Pancreas (tissue), 10 donors: Measurements from ENCODE around the gene PSMC4. TPM values are rescaled to one million over a fixed set of nuclear protein-coding genes. Genes with fewer than 3 reads are reported as not detected.

Source experiments
- ATAC-seq, 4 donors: fragments of 200-7000 bp; cut with Tn5 transposase; one replicate each; pipeline versions ENCODE4 v1.8.0 to v1.9.1; 2020; ENCODE audit warnings: mild to moderate bottlenecking in 4 of 4, moderate library complexity in 4 of 4
- DNase-seq, 6 donors: peaks; one replicate each; pipeline ENCODE4 v3.0.0-alpha.2; 2020
- FAIRE-seq: peaks from 2 replicates; lab custom pipeline; 2012; peaks lifted over from hg19 to GRCh38; lab: Jason Lieb, UNC
- H3K27ac ChIP-seq, 4 donors: fragments of 200-600 bp; sonication (generic); 1 replicate in 3 of 4; 2 replicates in 1 of 4; pipeline versions ENCODE4 v1.5.0 to v1.8.0; 2020
- H3K27me3 ChIP-seq, 4 donors: fragments of 200-600 bp; one replicate each; pipeline ENCODE4 v1.8.0; 2021
- H3K36me3 ChIP-seq, 3 donors: fragments of 200-600 bp; sonication (generic) in 1 of 3; one replicate each; pipeline versions ENCODE4 v1.5.0 to v1.8.0; 2020 to 2021
- H3K4me1 ChIP-seq, 3 donors: fragments of 200-600 bp; one replicate each; pipeline ENCODE4 v1.8.0; 2021
- H3K4me3 ChIP-seq, 4 donors: fragments of 200-600 bp; sonication (generic) in 2 of 4; one replicate each; pipeline versions ENCODE4 v1.5.0 to v1.8.0; 2020 to 2021
- H3K9me3 ChIP-seq, 4 donors: fragments of 200-600 bp; one replicate each; pipeline ENCODE4 v1.8.0; 2021
- WGBS, 2 donors: extraction: QIAGEN DNeasy Blood & Tissue Kit; methylation state at CpG; one replicate each; pipeline ENCODE4 v1.1.7; 2013; 5-methylcytosine and 5-hydroxymethylcytosine counted together
- intact Hi-C, 3 donors: fragments of 100-400 bp; cut with DNase I; formaldehyde crosslinking; loops; one replicate each; pipeline versions ENCODE4 v1.11.1 to v1.14.2; 2022
- polyA plus RNA-seq, 2 donors: library from polyadenylated mRNA; stranded (reverse); fragments of 200-250 nt; gene quantifications; one replicate each; pipeline ENCODE4 v1.2.3, GENCODE V29; 2013
- total RNA-seq, 6 donors: library from RNA; stranded (reverse); fragmentation: NEBNext Ultra II Directional in 4 of 6; extraction: Animal tissue kit (Norgen Biotek cat#: 25700) in 4 of 6; gene quantifications; one replicate each; pipeline versions ENCODE4 v1.2.1 to v1.2.4, GENCODE V29; 2021 to 2023
- TF ChIP-seq, protein P1 (sequence below), 4 donors: fragments of 200-600 bp; sonication (generic) in 3 of 4; IDR thresholded peaks; one replicate each; pipeline versions ENCODE4 v1.5.0 to v1.8.0; 2021; ENCODE audit warnings: antibody characterized with exemption in 4 of 4
- donor health status: healthy with polysubstance abuse.
- donor health status: DM: no; HTN: no; CAD: no; lungs with moderate emphysema.
- donor health status: DM: no; HTN: no; CAD: no.
- donor health status: control.
- donor health status: control.
- donor health status: Bipolar disorder and iron deficiency.
- donor health status: DM: yes; HTN: yes; CAD: no.
- donor health status: DM: no; HTN: no; CAD: no.
- donor health status: DM: no; HTN: no; CAD: no.
- donor health status: DM: yes; HTN: yes; CAD: no.

Gene PSMC4
- total and polyA plus RNA-seq, 8 donors: 14.4 to 45.2 (median 30.0) TPM

- TF ChIP-seq, protein P1, sequence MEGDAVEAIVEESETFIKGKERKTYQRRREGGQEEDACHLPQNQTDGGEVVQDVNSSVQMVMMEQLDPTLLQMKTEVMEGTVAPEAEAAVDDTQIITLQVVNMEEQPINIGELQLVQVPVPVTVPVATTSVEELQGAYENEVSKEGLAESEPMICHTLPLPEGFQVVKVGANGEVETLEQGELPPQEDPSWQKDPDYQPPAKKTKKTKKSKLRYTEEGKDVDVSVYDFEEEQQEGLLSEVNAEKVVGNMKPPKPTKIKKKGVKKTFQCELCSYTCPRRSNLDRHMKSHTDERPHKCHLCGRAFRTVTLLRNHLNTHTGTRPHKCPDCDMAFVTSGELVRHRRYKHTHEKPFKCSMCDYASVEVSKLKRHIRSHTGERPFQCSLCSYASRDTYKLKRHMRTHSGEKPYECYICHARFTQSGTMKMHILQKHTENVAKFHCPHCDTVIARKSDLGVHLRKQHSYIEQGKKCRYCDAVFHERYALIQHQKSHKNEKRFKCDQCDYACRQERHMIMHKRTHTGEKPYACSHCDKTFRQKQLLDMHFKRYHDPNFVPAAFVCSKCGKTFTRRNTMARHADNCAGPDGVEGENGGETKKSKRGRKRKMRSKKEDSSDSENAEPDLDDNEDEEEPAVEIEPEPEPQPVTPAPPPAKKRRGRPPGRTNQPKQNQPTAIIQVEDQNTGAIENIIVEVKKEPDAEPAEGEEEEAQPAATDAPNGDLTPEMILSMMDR (IDR thresholded peaks at IDR 0.05): no peak
Measured at GRCh38 chr19:39941615-39942365, 29.2 kb upstream of the PSMC4 start.

DNA sequence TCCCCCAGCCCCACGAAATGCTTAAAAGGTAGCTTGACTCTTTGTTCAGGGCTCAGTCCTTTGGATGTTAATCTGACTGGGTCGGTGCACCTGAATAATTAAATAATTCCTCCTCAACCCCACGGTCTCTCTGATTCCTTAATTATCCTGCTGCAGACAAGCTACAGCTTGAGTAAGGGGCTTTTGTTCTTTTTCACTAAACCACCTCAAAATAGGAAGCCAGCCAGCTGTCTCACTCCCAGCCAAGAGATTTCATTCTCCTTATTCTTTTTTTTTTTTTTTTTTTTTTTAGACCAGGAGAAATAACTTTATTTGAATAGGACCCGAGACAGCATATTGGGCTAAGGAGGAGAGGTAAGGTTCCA lies 28.6 kb upstream of the PSMC4 start:
- Histone ChIP-seq H3K27me3 (no peaks in the 10 kb centered on the region), H3K4me3 (no peak overlapping the region), H3K4me1 (peaks cover 9 to 19% (median 16%) of the 10 kb centered on the region in 3 donors), H3K27ac (peak overlapping the region in 1 of 4 donors; percentile 15), H3K9me3 (no peaks in the 10 kb centered on the region), H3K36me3 (no peaks in the 10 kb centered on the region)
- WGBS, 2 donors: 47 to 66% methylated on average over 4 of the region's 4 CpGs
- ATAC-seq (no peak), FAIRE-seq (no peak), DNase-seq (no peak)
- TF ChIP-seq, protein P1 (IDR thresholded peaks at IDR 0.05): no peak
- intact Hi-C loops: no loop called here

More at GRCh38 chr19:39941615-39942365, 29.2 kb upstream of the PSMC4 start:
- Histone ChIP-seq H3K9me3 (no peaks in the 10 kb centered on the region), H3K4me3 (no peak overlapping the region), H3K36me3 (no peaks in the 10 kb centered on the region), H3K4me1 (peaks cover 9 to 19% (median 16%) of the 10 kb centered on the region in 3 donors), H3K27ac (peak overlapping the region in 1 of 4 donors; percentile 15), H3K27me3 (no peaks in the 10 kb centered on the region)
- intact Hi-C loops: no loop called here
- ATAC-seq (peak in 2 of 4 donors; percentile 16 to 37), DNase-seq (no peak), FAIRE-seq (no peak)
- WGBS, 2 donors: 52 to 60% methylated on average over 5 of the region's 5 CpGs

GRCh38 chr19:39943586-39943985 lies 27.4 kb upstream of the PSMC4 start:
- DNase-seq (no peak), FAIRE-seq (no peak), ATAC-seq (peak; percentile 19 to 37 (median 24))
- TF ChIP-seq, protein P1 (IDR thresholded peaks at IDR 0.05): no peak
- 47 to 54% methylated on average over 7 of the region's 7 CpGs for WGBS, 2 donors
- Histone ChIP-seq H3K27ac (peak overlapping the region; percentile 60 to 85 (median 78)), H3K4me3 (no peak overlapping the region), H3K9me3 (no peaks in the 10 kb centered on the region), H3K36me3 (no peaks in the 10 kb centered on the region), H3K4me1 (peaks cover 9 to 16% (median 15%) of the 10 kb centered on the region in 3 donors), H3K27me3 (no peaks in the 10 kb centered on the region)
- intact Hi-C loops: no loop called here

DNA sequence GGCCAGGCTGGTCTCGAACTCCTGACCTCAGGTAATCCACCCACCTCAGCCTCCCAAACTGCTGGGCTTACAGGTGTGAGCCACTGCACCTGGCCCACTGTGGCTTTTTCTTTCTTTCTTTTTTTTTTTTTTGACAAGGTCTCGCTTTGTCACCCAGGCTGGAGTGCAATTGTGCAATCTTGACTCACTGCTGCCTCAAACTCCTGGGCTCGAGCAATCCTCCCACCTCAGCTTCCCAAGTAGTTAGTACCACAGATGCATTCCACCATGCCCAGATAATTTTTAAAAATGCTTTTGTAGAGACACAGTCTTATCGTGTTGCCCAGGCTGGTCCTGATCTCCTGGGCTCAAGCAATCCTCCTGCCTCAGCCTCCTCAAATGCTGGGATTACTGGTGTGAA lies 24.4 kb upstream of the PSMC4 start:
- intact Hi-C loops: no loop called here
- Histone ChIP-seq H3K27ac (no peak overlapping the region), H3K36me3 (no peaks in the 10 kb centered on the region), H3K4me3 (no peak overlapping the region), H3K27me3 (no peaks in the 10 kb centered on the region), H3K9me3 (no peaks in the 10 kb centered on the region), H3K4me1 (peaks cover 9 to 16% (median 15%) of the 10 kb centered on the region in 3 donors)
- FAIRE-seq (no peak), ATAC-seq (no peak), DNase-seq (no peak)
- TF ChIP-seq, protein P1 (IDR thresholded peaks at IDR 0.05): no peak
- 58 to 63% methylated on average over 4 of the region's 4 CpGs for WGBS, 2 donors
